HG03196 (cell line): ENCODE measurements around the gene RNU1-4.
"Not testable (repeated sequence)": the region's sequence is repeated elsewhere in the genome, so short reads cannot be mapped to it uniquely, and the experiment has no call there.

ENCODE experiments used
- ATAC-seq: cut with Tn5 transposase; IDR thresholded peaks from one replicate; pipeline ENCODE4 v1.9.1; 2021; ENCODE audit not compliant: unreplicated experiment

The RNU1-4 gene

DNA sequence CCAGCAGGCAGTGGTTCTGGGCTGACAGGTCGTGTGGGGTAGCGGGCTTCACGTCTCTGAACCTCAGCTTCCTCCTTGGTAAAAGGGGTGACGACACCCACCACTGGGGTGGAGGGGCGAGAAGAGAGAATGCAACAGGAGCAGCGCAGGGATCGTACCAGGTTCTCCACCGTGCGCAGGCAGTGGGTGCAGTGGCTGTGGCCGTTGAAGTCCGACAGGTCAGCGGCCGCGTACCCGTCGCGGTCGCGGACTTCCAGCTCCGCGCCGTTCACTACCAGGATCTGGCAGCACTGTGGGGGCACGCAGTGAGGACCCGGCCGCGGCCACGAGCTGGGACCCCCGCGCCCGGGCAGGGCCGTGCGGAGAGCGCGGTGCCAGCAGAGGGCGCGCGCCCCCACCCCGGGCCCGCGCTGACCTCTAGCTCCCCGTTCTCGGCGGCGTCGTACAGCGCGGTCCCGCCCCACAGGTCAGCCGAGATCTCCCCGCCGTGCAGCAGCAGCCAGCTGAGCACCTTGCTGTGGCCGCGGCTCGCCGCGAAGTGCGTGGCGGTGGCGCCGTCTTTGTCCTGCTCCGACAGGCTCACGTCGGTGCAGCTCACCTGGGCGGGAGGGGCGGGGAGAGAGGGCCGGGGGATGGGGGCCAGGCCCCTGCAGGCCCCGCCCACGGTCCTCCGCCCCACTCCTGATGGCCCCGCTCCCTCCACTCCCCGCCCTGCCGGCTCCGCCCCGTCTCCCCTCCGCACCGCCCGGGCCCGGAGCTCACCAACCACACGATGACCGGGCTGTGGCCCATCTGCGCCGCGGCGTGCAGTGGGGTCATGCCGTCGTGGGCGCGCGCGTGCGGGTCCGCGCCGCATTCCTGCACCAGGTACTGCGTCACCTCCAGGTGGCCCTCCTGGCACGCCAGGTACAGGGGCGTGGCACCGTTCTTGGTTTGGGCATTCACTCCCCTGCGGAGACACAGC, 32.9 kb upstream of the RNU1-4 start:
- not testable (repeated sequence) for ATAC-seq

DNA sequence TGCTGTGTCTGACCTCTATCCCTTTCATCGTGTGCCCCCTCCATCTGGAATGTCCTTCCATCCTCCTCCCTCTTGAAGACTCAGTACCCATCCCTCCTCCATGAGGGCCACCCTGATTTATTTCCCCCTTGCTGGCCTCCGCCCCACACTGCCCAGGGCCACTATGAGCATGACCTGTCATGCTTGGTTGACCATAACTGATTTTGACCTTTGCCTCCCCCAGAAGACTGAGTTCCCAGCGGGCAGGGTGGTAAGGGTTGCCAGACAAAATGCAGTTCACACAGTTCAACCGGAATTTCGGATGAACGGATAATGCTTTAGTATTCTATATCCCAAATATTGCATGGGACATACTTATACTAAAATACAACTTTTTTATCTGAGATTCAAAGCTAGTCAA, 31.6 kb upstream of the RNU1-4 start:
- not testable (repeated sequence) for ATAC-seq

DNA sequence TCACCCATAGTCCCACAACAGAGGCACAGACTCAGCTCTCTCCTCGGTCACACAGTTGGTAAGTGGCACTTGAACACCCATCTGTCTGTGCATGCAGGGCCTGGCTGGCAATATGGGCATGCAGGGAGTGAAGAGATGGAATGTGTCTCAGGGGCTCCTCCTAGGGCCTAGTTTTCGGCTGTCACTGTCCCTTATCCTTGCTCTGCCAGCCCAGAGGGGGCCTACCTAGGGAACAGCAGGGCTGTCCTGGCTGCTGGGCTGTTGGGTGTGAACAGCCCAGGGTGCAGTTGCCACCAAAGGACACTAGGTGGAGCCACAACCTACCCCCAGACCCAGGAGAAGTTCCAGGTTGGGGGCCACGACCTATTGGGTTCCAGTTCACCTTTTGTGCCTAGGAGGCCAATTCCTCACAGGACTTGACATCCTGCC, 30.6 kb upstream of the RNU1-4 start:
- peak; percentile 43 for ATAC-seq

DNA sequence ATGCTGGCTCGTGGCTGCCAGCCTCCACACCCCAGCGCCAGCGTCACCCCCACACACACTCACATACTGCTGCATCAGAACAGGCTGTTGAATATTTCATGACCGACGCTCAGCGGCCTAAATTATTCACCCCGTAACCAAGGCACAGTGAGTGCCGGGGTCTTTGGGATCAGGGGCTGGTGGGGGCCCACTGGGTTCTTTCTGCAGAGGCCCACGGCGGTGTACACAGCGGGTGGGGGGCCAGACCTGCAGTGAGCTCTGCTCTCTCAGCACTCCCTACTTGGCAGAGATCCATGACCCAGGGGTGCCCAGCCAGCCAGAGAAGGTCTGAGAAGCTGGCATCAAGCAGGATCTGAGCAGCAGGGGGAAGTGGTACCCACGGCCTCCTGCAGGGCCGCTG, 29.7 kb upstream of the RNU1-4 start:
- ATAC-seq, result not testable (repeated sequence)

DNA sequence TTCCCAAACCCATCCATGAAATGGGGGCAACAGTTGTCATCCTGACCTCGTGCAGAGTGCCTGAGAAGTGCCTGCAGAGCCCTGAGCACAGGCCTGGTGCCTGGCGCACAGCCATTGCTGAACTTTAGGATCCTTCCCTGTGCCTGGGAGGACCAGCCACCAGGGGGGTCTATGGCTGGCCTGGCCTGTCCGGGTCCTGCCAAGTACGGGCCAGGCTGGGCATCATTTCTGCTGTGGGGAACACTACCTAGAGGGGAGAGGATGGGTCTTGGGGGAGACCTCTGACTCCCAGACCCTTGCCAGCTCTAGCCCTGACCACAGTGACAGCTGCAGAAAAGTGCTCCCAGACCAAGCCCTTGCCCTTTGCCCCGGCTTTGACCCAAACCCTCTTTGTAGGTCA, 28.2 kb upstream of the RNU1-4 start:
- not testable (repeated sequence) for ATAC-seq

DNA sequence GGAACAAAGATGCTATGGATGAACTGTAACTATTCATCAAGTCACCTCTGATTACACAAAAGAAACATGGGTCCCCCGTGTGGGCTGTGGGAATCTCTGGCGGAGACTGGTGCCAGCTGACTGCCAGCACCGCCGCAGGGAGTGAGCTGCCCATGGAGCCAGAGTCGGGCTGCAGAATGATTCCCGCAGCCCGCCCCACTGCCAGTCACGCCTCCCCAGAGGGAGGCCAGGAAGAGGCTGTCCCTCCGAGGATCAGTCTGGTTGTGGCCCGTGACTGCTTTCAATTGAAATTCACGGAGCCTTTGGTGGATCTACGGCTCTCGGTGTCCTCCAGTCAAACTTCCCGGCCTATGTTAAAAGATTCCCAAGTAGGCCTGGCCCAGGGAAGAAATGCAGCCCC, 27.7 kb upstream of the RNU1-4 start:
- not testable (repeated sequence) for ATAC-seq

DNA sequence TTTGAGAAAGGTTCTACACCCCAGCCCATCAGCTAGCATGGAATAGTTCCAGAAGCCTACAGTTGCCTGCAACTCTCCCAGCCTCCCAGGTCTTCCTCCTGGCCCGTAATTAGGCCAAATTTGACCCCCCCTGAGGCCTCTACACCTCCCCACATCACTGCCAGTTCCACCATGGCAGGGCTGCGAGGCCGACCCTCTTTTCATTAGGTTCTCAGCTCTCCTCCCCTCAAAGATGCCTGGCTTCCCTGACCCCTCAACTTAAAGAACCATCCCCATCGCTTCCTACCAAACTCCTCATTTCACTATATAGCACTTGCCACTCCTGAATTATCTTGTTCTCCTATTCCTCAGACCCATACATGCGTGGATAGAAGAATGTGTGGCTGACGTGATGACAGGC, 27.3 kb upstream of the RNU1-4 start:
- ATAC-seq, result not testable (repeated sequence)

DNA sequence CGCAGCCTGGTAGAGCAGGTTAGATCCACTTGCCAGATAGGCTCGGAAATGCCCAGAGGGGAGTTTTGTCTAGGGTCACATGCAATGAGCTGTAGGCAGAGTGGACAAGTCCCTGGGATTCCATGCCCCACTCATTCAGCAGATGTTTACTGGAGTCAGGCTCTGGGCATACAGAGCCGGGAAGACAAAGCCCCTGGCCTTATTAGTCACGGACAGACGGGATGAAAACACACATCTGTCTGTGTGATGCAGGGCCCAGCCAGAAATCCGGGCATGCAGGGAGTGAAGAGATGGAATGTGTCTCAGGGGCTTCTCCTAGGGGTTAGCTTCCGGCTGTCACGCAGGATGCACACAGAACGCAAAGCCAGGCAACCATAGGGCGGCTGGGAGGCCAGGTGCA, 26.8 kb upstream of the RNU1-4 start:
- ATAC-seq, result not testable (repeated sequence)

DNA sequence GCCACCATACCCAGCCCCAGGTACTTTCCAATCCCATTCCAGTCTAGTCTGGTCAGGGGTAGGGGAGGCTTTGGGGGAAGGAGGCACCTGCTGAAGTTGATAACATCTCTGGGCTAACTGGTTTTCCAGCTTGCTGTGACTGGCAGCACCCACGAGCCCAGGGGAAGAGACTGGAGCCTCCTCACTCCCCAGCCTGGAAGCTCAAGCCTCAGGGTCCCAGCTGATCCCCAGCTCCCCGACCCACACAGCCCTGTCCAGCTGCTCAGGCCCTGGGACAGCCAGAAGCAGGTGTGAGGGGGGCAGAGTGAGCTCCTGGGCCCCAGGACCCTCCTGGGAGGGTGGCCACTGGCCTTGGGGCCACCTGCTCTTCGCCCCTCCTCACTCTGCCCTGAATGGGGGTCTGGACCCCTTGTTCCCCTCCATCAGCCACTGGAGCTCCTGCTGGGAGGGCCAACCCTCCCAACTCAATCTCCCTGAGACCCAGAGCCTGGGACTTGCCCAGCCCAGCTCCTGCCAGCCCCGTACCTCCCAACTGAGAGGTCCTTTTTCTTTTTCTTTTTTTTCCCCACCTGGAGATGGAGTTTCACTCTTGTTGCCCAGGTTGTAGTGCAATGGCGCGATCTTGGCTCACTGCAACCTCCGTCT, 23.5 kb upstream of the RNU1-4 start:
- ATAC-seq, result no peak

DNA sequence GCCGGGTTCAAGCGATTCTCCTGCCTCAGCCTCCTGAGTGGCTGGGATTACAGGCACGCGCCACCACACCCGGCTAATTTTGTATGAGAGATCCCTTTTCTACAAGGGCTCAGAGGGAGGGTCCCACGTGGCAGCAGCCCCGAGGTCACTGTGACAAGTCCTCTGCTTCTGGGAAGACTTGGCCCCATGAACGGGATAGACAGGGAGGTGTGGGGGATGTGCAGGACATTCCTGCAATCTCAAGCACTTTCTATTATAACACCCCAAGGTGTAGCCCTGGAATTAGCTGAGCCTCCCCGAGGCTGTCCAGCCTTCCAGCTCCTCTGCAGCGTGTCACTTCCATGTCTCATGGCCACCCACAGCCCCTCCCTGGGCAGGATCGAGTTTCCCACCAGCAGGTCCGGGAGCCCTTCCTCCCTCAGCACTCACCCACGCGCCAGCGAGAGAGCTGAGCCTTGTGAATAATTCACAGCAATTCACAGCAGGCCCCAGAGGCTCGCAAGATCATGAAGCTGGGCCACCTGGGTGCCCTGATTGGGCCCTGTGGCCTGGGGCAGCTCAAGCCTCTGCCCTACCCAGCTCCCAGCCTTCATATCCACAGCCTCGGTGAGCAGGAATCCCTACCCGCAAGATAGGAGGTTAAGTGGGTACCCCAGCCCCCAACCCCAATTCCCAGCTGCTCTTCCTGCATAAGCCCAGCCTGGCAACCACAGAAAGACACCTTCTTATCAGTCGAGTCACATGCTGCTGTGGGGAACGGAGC, 22.8 kb upstream of the RNU1-4 start:
- no peak for ATAC-seq

DNA sequence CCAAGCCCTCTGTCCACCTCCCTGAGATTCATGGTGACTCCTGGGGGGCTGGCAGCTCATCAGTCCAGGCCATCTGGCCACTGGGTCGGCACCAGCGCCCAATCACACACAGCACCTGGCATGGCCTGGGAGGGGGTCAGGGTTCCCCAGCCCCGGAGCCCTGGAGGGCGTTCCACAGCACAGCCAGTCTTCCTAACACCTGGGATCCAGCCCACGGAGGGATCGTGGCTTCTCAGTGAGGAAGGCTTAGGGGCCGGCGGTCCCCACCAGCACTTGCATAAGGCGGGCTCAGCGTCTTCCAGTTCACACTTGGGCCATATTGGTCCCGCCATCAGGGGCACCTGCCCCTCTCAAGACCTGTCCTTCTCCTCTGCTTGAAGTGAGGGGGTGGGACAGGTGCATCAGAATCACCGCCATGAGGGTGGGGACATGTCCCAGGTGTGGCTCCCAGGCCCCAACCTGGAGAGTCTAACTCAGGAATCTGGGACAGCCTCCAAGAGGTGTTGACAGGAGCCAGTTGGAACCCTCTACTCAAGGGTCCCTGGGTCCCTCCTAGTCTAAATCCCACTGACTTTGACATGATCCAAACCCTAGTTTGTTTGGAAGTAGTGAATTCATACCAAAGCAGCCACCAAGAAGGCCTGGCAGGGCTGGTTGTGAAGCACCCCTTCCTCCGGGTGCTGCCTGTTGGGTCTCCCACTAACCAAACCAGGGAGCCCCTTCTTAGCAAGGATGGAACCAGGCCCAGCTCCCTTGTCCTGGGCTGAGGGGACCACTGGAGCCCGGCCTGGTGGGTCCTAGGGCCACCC, 22.0 kb upstream of the RNU1-4 start:
- not testable (repeated sequence) for ATAC-seq

DNA sequence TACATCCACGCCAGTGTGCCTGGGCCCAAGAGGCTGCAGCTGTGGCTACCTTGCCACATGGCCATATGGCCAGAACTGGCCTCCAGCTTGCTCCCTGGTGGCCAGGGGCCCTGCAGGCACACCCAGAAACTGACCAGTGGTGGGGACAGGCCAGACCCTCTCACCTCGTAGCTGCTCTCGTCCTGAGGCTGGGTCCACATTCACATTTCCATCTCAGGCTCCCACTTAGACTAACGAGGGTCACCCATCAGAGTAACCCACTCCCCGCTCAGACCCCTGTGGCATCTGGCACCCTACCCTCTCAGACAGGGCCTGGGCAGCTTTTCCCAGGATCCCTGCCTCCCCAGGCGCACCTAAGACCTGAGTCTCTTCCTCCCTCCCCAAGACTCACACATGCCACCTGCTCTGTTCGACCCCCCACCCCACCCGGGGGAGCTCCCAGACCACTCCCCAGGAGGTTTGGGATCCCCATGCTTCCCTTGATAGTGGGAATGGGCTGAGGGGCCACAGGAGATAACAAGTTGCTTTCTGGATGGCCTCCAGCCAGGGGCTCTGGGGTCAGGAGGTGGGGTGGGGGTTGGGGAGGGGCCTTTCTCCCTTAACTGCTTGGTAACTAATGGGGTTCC, 21.3 kb upstream of the RNU1-4 start:
- ATAC-seq, result no peak

DNA sequence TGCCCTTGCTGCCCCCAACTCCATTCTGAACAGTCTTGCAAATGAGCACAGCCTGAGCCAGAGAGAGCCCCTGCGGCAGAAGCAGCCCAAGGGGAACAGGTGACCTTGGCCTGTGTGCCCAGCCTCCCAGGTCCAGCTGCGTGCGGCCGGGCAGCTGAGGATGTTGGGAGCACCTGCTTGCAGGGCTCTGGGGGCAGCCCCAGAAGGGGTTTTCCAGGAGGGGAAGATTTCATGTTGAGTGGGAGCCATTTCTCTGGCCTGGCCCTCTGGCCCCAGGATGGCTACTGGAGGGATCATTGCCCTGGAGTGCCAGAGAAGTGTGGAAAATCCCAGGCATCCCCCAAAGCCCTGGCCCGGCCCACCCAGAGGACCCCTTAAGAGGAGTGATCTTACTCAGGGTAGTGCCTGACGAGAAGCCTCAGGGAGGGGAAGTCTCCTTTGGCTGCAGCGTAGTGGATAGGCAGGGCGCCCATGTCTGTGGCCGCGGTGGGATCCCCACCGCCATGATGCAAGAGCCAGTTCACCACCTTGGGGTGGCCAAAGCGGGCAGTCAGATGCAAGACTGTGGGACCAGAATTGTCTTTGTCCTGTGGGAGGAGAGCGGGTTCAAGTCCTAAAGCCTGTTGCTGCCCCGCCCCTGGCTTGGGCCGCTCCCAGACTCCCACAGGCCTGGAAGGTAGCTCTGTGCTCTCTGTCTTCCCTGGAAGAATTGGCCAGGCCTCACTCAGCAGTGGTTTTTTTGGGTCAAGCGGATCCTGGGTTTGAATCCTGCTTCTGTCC, 20.6 kb upstream of the RNU1-4 start:
- no peak for ATAC-seq

DNA sequence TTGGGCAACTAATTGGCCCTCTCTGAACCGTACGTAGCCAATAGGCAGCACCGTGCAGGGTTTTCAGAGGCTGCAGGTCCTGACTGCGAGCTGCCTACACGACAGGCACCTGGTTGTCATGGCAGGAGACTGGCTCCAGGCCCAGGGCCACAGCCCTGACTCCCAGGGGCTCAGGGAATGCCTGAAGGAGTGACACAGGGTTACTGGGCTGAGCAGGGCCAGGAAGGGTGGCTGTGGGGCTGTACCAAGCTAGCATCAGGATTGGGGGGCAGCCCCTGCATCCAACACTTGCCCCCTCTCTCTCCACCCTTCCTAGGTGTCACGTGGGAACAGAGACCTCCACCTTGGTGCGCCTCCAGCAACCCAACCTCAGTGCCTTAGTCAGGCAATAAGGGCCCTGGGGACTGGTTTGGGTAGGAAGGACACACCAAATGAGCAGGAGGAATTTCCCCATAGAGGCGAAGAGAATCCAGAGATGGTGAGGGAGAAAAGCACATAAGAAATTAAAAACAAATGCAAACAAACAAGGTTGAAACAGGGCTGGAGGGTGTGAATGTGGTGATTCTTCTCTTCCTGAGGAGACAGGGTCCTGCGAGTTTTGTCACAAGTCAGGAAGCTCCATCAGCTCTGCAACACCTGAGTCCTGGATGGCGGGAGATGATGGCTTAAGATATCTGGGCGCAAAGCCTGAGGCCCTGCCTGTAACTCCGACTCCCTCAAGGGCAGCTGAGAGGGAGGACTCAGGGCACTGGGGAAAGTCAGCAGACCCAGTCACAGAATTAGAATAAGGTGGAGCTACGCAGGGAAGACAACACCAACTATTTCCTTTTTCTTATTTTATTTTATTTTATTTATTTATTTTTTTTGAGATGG, 19.7 kb upstream of the RNU1-4 start:
- ATAC-seq, result no peak

DNA sequence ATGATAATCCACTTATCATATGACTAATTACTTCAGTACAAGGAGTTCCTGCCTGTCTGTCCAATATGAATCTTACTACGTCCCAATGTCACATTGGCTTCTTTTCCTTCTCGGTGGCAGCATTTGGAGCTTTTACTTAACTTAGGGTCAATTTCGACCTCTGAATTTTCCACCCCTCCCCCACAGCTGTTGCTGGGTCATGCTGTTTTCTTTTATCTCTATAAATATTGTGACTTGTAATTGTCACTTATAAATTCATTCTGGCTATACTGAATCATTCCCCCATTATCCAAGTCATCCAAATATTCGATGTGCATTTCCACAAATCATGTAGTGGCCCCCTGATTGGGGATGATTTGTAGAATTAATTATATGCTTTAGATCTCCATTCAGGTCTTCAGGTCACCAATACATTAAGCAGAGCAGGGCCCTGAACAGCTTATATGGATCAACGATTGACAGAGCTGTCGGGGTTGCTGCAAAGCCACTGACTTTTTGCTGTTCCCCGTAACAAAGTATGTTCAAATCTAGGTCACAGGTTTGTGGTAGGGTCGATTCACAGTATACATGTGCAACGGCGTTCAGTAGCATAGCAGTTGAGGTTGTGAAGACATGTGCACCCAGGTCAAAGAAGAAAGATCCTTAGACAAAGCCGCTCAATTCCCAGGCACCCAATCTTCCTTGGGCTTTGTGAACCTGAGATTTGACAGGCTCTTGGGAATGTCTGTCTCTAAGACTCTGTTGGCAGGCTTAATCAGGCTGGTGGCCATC, 18.3 kb upstream of the RNU1-4 start:
- ATAC-seq, result no peak

DNA sequence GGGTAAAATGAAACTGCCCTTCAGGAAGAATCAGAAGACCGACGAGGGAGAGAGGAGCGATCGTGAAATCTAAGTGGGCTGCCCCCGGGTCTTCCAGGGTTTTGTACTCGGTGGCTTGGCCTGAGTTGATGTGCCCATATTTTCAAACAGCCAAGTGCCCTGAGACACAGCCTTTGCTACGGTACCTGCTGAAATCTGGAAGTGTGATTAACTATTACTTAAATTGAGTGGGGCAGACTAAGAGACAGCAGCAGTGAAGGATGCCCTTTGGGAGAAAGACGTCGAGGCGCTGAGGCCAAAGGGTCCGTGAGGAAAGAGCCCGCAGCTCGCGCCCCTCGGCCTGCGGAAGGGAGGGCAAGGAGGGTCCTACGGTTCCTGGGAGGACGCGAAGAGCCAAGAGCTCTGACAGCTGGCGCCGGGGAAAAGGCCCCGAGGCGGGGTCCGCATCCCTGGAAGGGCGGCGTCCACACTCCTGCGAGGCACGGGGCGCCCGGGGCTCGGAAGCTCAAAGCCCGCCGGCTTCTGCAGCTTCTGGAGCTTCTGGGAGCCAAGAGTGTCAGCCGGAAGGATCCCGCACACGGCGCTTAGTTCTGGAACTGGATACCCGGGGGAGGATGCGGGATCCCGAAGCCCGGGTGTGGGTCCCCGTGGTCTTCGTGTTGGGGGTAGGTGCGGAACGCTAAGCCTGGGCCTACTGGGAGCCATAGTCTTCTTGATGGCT, 15.4 kb upstream of the RNU1-4 start:
- ATAC-seq, result no peak
